Pancreas (tissue), 10 donors: ENCODE data around the gene B2M. TPM values are rescaled to one million over a fixed set of nuclear protein-coding genes. Genes with fewer than 3 reads are reported as not detected.
"Not testable (repeated sequence)": the region's sequence is repeated elsewhere in the genome, so short reads cannot be mapped to it uniquely, and the experiment has no call there.

Experiments used
- ATAC-seq, 4 donors: fragments of 200-7000 bp; cut with Tn5 transposase; one replicate each; pipeline versions ENCODE4 v1.8.0 to v1.9.1; 2020; ENCODE audit warnings: mild to moderate bottlenecking in 4 of 4, moderate library complexity in 4 of 4
- DNase-seq, 6 donors: peaks; one replicate each; pipeline ENCODE4 v3.0.0-alpha.2; 2020
- FAIRE-seq: peaks from 2 replicates; lab custom pipeline; 2012; peaks lifted over from hg19 to GRCh38; lab: Jason Lieb, UNC
- H3K27ac ChIP-seq, 4 donors: fragments of 200-600 bp; sonication (generic); 1 replicate in 3 of 4; 2 replicates in 1 of 4; pipeline versions ENCODE4 v1.5.0 to v1.8.0; 2020
- H3K27me3 ChIP-seq, 4 donors: fragments of 200-600 bp; one replicate each; pipeline ENCODE4 v1.8.0; 2021
- H3K36me3 ChIP-seq, 3 donors: fragments of 200-600 bp; sonication (generic) in 1 of 3; one replicate each; pipeline versions ENCODE4 v1.5.0 to v1.8.0; 2020 to 2021
- H3K4me1 ChIP-seq, 3 donors: fragments of 200-600 bp; one replicate each; pipeline ENCODE4 v1.8.0; 2021
- H3K4me3 ChIP-seq, 4 donors: fragments of 200-600 bp; sonication (generic) in 2 of 4; one replicate each; pipeline versions ENCODE4 v1.5.0 to v1.8.0; 2020 to 2021
- H3K9me3 ChIP-seq, 4 donors: fragments of 200-600 bp; one replicate each; pipeline ENCODE4 v1.8.0; 2021
- CTCF ChIP-seq, 4 donors: fragments of 200-600 bp; sonication (generic) in 3 of 4; IDR thresholded peaks; one replicate each; pipeline versions ENCODE4 v1.5.0 to v1.8.0; 2021; ENCODE audit warnings: antibody characterized with exemption in 4 of 4
- WGBS, 2 donors: extraction: QIAGEN DNeasy Blood & Tissue Kit; methylation state at CpG; one replicate each; pipeline ENCODE4 v1.1.7; 2013; 5-methylcytosine and 5-hydroxymethylcytosine counted together
- intact Hi-C, 3 donors: fragments of 100-400 bp; cut with DNase I; formaldehyde crosslinking; loops; one replicate each; pipeline versions ENCODE4 v1.11.1 to v1.14.2; 2022
- polyA plus RNA-seq, 2 donors: library from polyadenylated mRNA; stranded (reverse); fragments of 200-250 nt; gene quantifications; one replicate each; pipeline ENCODE4 v1.2.3, GENCODE V29; 2013
- total RNA-seq, 6 donors: library from RNA; stranded (reverse); fragmentation: NEBNext Ultra II Directional in 4 of 6; extraction: Animal tissue kit (Norgen Biotek cat#: 25700) in 4 of 6; gene quantifications; one replicate each; pipeline versions ENCODE4 v1.2.1 to v1.2.4, GENCODE V29; 2021 to 2023
- donor health status: healthy with polysubstance abuse.
- donor health status: DM: no; HTN: no; CAD: no; lungs with moderate emphysema.
- donor health status: DM: no; HTN: no; CAD: no.
- donor health status: control.
- donor health status: control.
- donor health status: Bipolar disorder and iron deficiency.
- donor health status: DM: yes; HTN: yes; CAD: no.
- donor health status: DM: no; HTN: no; CAD: no.
- donor health status: DM: no; HTN: no; CAD: no.
- donor health status: DM: yes; HTN: yes; CAD: no.

The B2M gene
- total and polyA plus RNA-seq, 8 donors = 209 to 1,305 (median 447) TPM

- ATAC-seq (no peak), DNase-seq (no peak), FAIRE-seq (no peak)
- Histone ChIP-seq H3K27me3 (no peaks in the 10 kb centered on the region), H3K4me3 (no peak overlapping the region), H3K9me3 (no peaks in the 10 kb centered on the region), H3K36me3 (no peaks in the 10 kb centered on the region), H3K4me1 (no peaks in the 10 kb centered on the region), H3K27ac (no peak overlapping the region)
- intact Hi-C loops = loop anchor here in 1 of 3 donors (10.0 kb wide), 1 partner anchor 61 kb away; the partner anchor contains the start of gene TRIM69
- TF ChIP-seq CTCF (IDR thresholded peaks at IDR 0.05) = no peak
- 85 to 94% methylated on average over 2 of the region's 2 CpGs for WGBS, 2 donors
Observed at GRCh38 chr15:44673639-44674038, 37.7 kb upstream of the B2M start.

GRCh38 chr15:44675911-44676310 lies 35.4 kb upstream of the B2M start:
- no peak for FAIRE-seq
- no peak for TF ChIP-seq CTCF (IDR thresholded peaks at IDR 0.05)
- Histone ChIP-seq H3K27me3 (no peaks in the 10 kb centered on the region), H3K4me1 (no peaks in the 10 kb centered on the region), H3K4me3 (no peak overlapping the region), H3K9me3 (no peaks in the 10 kb centered on the region), H3K27ac (no peak overlapping the region), H3K36me3 (no peaks in the 10 kb centered on the region)
- DNase-seq = no peak
- intact Hi-C loops = loop anchor here in 1 of 3 donors (10.0 kb wide), 1 partner anchor 59 kb away; the partner anchor contains the start of gene TRIM69
- WGBS, 2 donors = 72 to 77% methylated on average over 5 of the region's 5 CpGs
- ATAC-seq = no peak

GRCh38 chr15:44676676-44677075 lies 34.6 kb upstream of the B2M start:
- H3K36me3 ChIP-seq = no peaks in the 10 kb centered on the region

GRCh38 chr15:44682211-44682610 lies 29.1 kb upstream of the B2M start:
- peaks cover 0 to 10% (median 0%) of the 10 kb centered on the region in 3 donors for H3K4me1 ChIP-seq
- DNase-seq (no peak), ATAC-seq (no peak), FAIRE-seq (no peak)
- no peak overlapping the region for H3K27ac ChIP-seq
- H3K9me3 ChIP-seq = no peaks in the 10 kb centered on the region
- no peak for TF ChIP-seq CTCF (IDR thresholded peaks at IDR 0.05)
- intact Hi-C loops = no loop called here
- H3K4me3 ChIP-seq = no peak overlapping the region
- WGBS, 2 donors = 77 to 83% methylated on average over 2 of the region's 2 CpGs
- no peaks in the 10 kb centered on the region for H3K36me3 ChIP-seq
- no peaks in the 10 kb centered on the region for H3K27me3 ChIP-seq

More at GRCh38 chr15:44676676-44677075, 34.6 kb upstream of the B2M start:
- Histone ChIP-seq H3K27me3 (no peaks in the 10 kb centered on the region), H3K27ac (no peak overlapping the region), H3K4me1 (no peaks in the 10 kb centered on the region), H3K9me3 (no peaks in the 10 kb centered on the region), H3K4me3 (no peak overlapping the region)
- no peak for TF ChIP-seq CTCF (IDR thresholded peaks at IDR 0.05)
- no peak for ATAC-seq
- DNase-seq = no peak
- FAIRE-seq = no peak
- WGBS, 2 donors = 56 to 70% methylated on average over 7 of the region's 7 CpGs
- intact Hi-C loops = loop anchor here in 1 of 3 donors (10.0 kb wide), 1 partner anchor 58 kb away; the partner anchor contains the start of gene TRIM69

- H3K4me3 ChIP-seq = peak overlapping the region in 1 of 4 donors; percentile 14
- intact Hi-C loops = not testable (repeated sequence)
Observed at GRCh38 chr15:44682809-44683682, 28.3 kb upstream of the B2M start.

GRCh38 chr15:44689318-44689717 lies 22.0 kb upstream of the B2M start:
- H3K4me1 ChIP-seq, H3K9me3 ChIP-seq, ATAC-seq, H3K4me3 ChIP-seq, H3K27ac ChIP-seq, FAIRE-seq, DNase-seq, H3K27me3 ChIP-seq, H3K36me3 ChIP-seq, intact Hi-C loops: not testable (repeated sequence)
- 62 to 79% methylated on average over 2 of the region's 2 CpGs for WGBS, 2 donors

More at GRCh38 chr15:44682809-44683682, 28.3 kb upstream of the B2M start:
- not testable (repeated sequence) for H3K27me3 ChIP-seq, H3K9me3 ChIP-seq, FAIRE-seq, H3K36me3 ChIP-seq
- DNase-seq (peak; percentile 55 to 82 (median 68)), ATAC-seq (peak in 2 of 4 donors; percentile 41 to 70)
- peaks cover 0 to 10% (median 0%) of the 10 kb centered on the region in 3 donors for H3K4me1 ChIP-seq
- WGBS, 2 donors = 41 to 46% methylated on average over 8 of the region's 8 CpGs
- peak overlapping the region in 2 of 4 donors; percentile 14 to 46 for H3K27ac ChIP-seq

- intact Hi-C loops, ATAC-seq, DNase-seq, H3K27me3 ChIP-seq, H3K36me3 ChIP-seq, H3K27ac ChIP-seq, H3K4me3 ChIP-seq, FAIRE-seq, H3K4me1 ChIP-seq, H3K9me3 ChIP-seq: not testable (repeated sequence)
- WGBS, 2 donors = 80% methylated on average over 1 of the region's 1 CpG
Observed at GRCh38 chr15:44690245-44690644, 21.1 kb upstream of the B2M start.
